Measurements from ENCODE around the gene ITGA2.

ITGA2 gene

GRCh38 chr5:53084546-53085255, 95.5 kb downstream of the ITGA2 start:
- H3K9ac ChIP-seq (ENCODE audit: insufficient read length): no peak overlapping the region
- H3K27ac ChIP-seq: no peak overlapping the region
- no peaks in the 10 kb centered on the region for H3K36me3 ChIP-seq (ENCODE audit: insufficient read depth, low read length)
- no peak overlapping the region for H3K4me3 ChIP-seq
- no peak for DNase-seq (ENCODE audit: low read depth, low spot score)
- TF ChIP-seq POLR2AphosphoS5 (IDR thresholded peaks at IDR 0.05; ENCODE audit: borderline replicate concordance, low read depth, low read length): no peak
- no peak for TF ChIP-seq EZH2 (IDR thresholded peaks at IDR 0.05)
- no peak for TF ChIP-seq FOXP2 (optimal IDR thresholded peaks at IDR 0.05; ENCODE audit: control extremely low read depth, extremely low read length, insufficient read depth)
- no peaks in the 10 kb centered on the region for H3K9me3 ChIP-seq (ENCODE audit: low read depth, low read length)

GRCh38 chr5:53087171-53087570, 98.0 kb downstream of the ITGA2 start:
- no peak overlapping the region for H3K4me3 ChIP-seq
- H3K9me3 ChIP-seq (ENCODE audit: low read depth, low read length): no peaks in the 10 kb centered on the region
- no peaks in the 10 kb centered on the region for H3K36me3 ChIP-seq (ENCODE audit: insufficient read depth, low read length)
- no peak for DNase-seq (ENCODE audit: low read depth, low spot score)
- no peak for TF ChIP-seq POLR2AphosphoS5 (IDR thresholded peaks at IDR 0.05; ENCODE audit: borderline replicate concordance, low read depth, low read length)
- TF ChIP-seq EZH2 (IDR thresholded peaks at IDR 0.05): no peak
- TF ChIP-seq FOXP2 (optimal IDR thresholded peaks at IDR 0.05; ENCODE audit: control extremely low read depth, extremely low read length, insufficient read depth): no peak
- no peak overlapping the region for H3K9ac ChIP-seq (ENCODE audit: insufficient read length)
- no peak overlapping the region for H3K27ac ChIP-seq

- H3K4me3 ChIP-seq: no peak overlapping the region
- no peak for DNase-seq (ENCODE audit: low read depth, low spot score)
- H3K36me3 ChIP-seq (ENCODE audit: insufficient read depth, low read length): no peaks in the 10 kb centered on the region
- no peaks in the 10 kb centered on the region for H3K9me3 ChIP-seq (ENCODE audit: low read depth, low read length)
- H3K9ac ChIP-seq (ENCODE audit: insufficient read length): no peak overlapping the region
- H3K27ac ChIP-seq: no peak overlapping the region
- no peak for TF ChIP-seq EZH2 (IDR thresholded peaks at IDR 0.05)
- TF ChIP-seq FOXP2 (optimal IDR thresholded peaks at IDR 0.05; ENCODE audit: control extremely low read depth, extremely low read length, insufficient read depth): no peak
- TF ChIP-seq POLR2AphosphoS5 (IDR thresholded peaks at IDR 0.05; ENCODE audit: borderline replicate concordance, low read depth, low read length): no peak
Measured at GRCh38 chr5:53087621-53088121, 98.5 kb downstream of the ITGA2 start.

- no peak for DNase-seq (ENCODE audit: low read depth, low spot score)
- TF ChIP-seq POLR2AphosphoS5 (IDR thresholded peaks at IDR 0.05; ENCODE audit: borderline replicate concordance, low read depth, low read length) (no peak), FOXP2 (optimal IDR thresholded peaks at IDR 0.05; ENCODE audit: control extremely low read depth, extremely low read length, insufficient read depth) (no peak), EZH2 (IDR thresholded peaks at IDR 0.05) (no peak)
- no peak overlapping the region for H3K4me3 ChIP-seq
- no peak overlapping the region for H3K27ac ChIP-seq
- no peaks in the 10 kb centered on the region for H3K9me3 ChIP-seq (ENCODE audit: low read depth, low read length)
- H3K36me3 ChIP-seq (ENCODE audit: insufficient read depth, low read length): no peaks in the 10 kb centered on the region
- no peak overlapping the region for H3K9ac ChIP-seq (ENCODE audit: insufficient read length)
Measured at GRCh38 chr5:53089481-53089991, 100.4 kb downstream of the ITGA2 start.

GRCh38 chr5:53090229-53090628, 101.1 kb downstream of the ITGA2 start:
- Histone ChIP-seq H3K9me3 (ENCODE audit: low read depth, low read length) (no peaks in the 10 kb centered on the region), H3K4me3 (no peak overlapping the region), H3K36me3 (ENCODE audit: insufficient read depth, low read length) (no peaks in the 10 kb centered on the region; the same call in 1 of the 2 replicates), H3K27ac (no peak overlapping the region), H3K9ac (ENCODE audit: insufficient read length) (no peak overlapping the region)
- no peak for DNase-seq (ENCODE audit: low read depth, low spot score)
- TF ChIP-seq POLR2AphosphoS5 (IDR thresholded peaks at IDR 0.05; ENCODE audit: borderline replicate concordance, low read depth, low read length) (no peak), EZH2 (IDR thresholded peaks at IDR 0.05) (no peak), FOXP2 (optimal IDR thresholded peaks at IDR 0.05; ENCODE audit: control extremely low read depth, extremely low read length, insufficient read depth) (no peak)

GRCh38 chr5:53091289-53091688, 102.1 kb downstream of the ITGA2 start:
- H3K9ac ChIP-seq (ENCODE audit: insufficient read length): no peak overlapping the region
- no peaks in the 10 kb centered on the region; the same call in 1 of the 2 replicates for H3K36me3 ChIP-seq (ENCODE audit: insufficient read depth, low read length)
- no peak overlapping the region for H3K27ac ChIP-seq
- no peak overlapping the region for H3K4me3 ChIP-seq
- no peaks in the 10 kb centered on the region for H3K9me3 ChIP-seq (ENCODE audit: low read depth, low read length)
- DNase-seq (ENCODE audit: low read depth, low spot score): no peak
- no peak for TF ChIP-seq POLR2AphosphoS5 (IDR thresholded peaks at IDR 0.05; ENCODE audit: borderline replicate concordance, low read depth, low read length)
- no peak for TF ChIP-seq EZH2 (IDR thresholded peaks at IDR 0.05)
- no peak for TF ChIP-seq FOXP2 (optimal IDR thresholded peaks at IDR 0.05; ENCODE audit: control extremely low read depth, extremely low read length, insufficient read depth)

- TF ChIP-seq FOXP2 (optimal IDR thresholded peaks at IDR 0.05; ENCODE audit: control extremely low read depth, extremely low read length, insufficient read depth) (no peak), EZH2 (IDR thresholded peaks at IDR 0.05) (no peak), POLR2AphosphoS5 (IDR thresholded peaks at IDR 0.05; ENCODE audit: borderline replicate concordance, low read depth, low read length) (no peak)
- DNase-seq (ENCODE audit: low read depth, low spot score): no peak
- peaks cover 8% of the 10 kb centered on the region; the same call in 1 of the 2 replicates for H3K36me3 ChIP-seq (ENCODE audit: insufficient read depth, low read length)
- H3K27ac ChIP-seq: no peak overlapping the region
- no peaks in the 10 kb centered on the region for H3K9me3 ChIP-seq (ENCODE audit: low read depth, low read length)
- H3K4me3 ChIP-seq: no peak overlapping the region
- no peak overlapping the region for H3K9ac ChIP-seq (ENCODE audit: insufficient read length)
Measured at GRCh38 chr5:53092242-53092641, 103.1 kb downstream of the ITGA2 start.

- H3K36me3 ChIP-seq (ENCODE audit: insufficient read depth, low read length): peaks cover 35% of the 10 kb centered on the region
- no peak overlapping the region for H3K9ac ChIP-seq (ENCODE audit: insufficient read length)
- no peaks in the 10 kb centered on the region for H3K9me3 ChIP-seq (ENCODE audit: low read depth, low read length)
- no peak overlapping the region for H3K27ac ChIP-seq
- no peak overlapping the region for H3K4me3 ChIP-seq
- no peak for DNase-seq (ENCODE audit: low read depth, low spot score)
- TF ChIP-seq EZH2 (IDR thresholded peaks at IDR 0.05) (no peak), FOXP2 (optimal IDR thresholded peaks at IDR 0.05; ENCODE audit: control extremely low read depth, extremely low read length, insufficient read depth) (no peak), POLR2AphosphoS5 (IDR thresholded peaks at IDR 0.05; ENCODE audit: borderline replicate concordance, low read depth, low read length) (no peak)
Measured at GRCh38 chr5:53095217-53095616, 106.1 kb downstream of the ITGA2 start.

Data from SK-N-MC (cell line).